DND-41 (cell line): Measurements from ENCODE around the gene AOPEP.

Experiments used
- ATAC-seq: fragments of 200-7000 bp; cut with Tn5 transposase; 3 replicates; pipeline ENCODE4 v1.9.1; 2021; ENCODE audit warnings: low read depth; ENCODE audit not compliant: insufficient read depth
- DNase-seq: peaks from one replicate; pipeline ENCODE4 v3.0.0-alpha.2; 2020
- H2AFZ ChIP-seq: 2 replicates; pipeline ENCODE4 v1.6.0; 2012; ENCODE audit warnings: low read depth, low read length
- H3K27ac ChIP-seq: 2 replicates; pipeline ENCODE4 v1.5.1; 2012; ENCODE audit warnings: low read length, inconsistent platforms
- H3K27me3 ChIP-seq: fragments of 200-600 bp; sonication (generic); 2 replicates; pipeline ENCODE4 v1.6.0; 2012; ENCODE audit warnings: low read length, mild to moderate bottlenecking, inconsistent platforms; ENCODE audit not compliant: insufficient read depth, poor library complexity
- H3K36me3 ChIP-seq: 2 replicates; pipeline ENCODE4 v1.5.1; 2012; ENCODE audit warnings: low read length, inconsistent platforms; ENCODE audit not compliant: insufficient read depth
- H3K4me1 ChIP-seq: 2 replicates; pipeline ENCODE4 v1.5.1; 2012; ENCODE audit warnings: mild to moderate bottlenecking, low read length; ENCODE audit not compliant: insufficient read depth
- H3K4me2 ChIP-seq: 2 replicates; pipeline ENCODE4 v1.6.0; 2012; ENCODE audit warnings: mild to moderate bottlenecking, moderate library complexity, low read length, inconsistent platforms; ENCODE audit not compliant: insufficient read depth
- H3K4me3 ChIP-seq, 2 experiments: fragments of 200-600 bp in 1 of 2; shearing (Covaris generic) in 1 of 2; 2 replicates each; pipeline ENCODE4 v1.5.1; 2012 to 2016; ENCODE audit warnings: inconsistent platforms in 2 of 2, low read length in 2 of 2, mild to moderate bottlenecking in 2 of 2, low read depth in 1 of 2, moderate library complexity in 1 of 2
- H3K79me2 ChIP-seq: 2 replicates; pipeline ENCODE4 v1.6.0; 2012; ENCODE audit warnings: low read length, inconsistent platforms; ENCODE audit not compliant: insufficient read depth
- H3K9ac ChIP-seq: 2 replicates; pipeline ENCODE4 v1.6.0; 2012; ENCODE audit warnings: low read depth, mild to moderate bottlenecking, inconsistent platforms, low read length, moderate library complexity
- H3K9me3 ChIP-seq: 2 replicates; pipeline ENCODE4 v1.5.1; 2012; ENCODE audit warnings: low read length, moderate library complexity, mild to moderate bottlenecking, inconsistent platforms; ENCODE audit not compliant: insufficient read depth, severe bottlenecking
- H4K20me1 ChIP-seq: 2 replicates; pipeline ENCODE4 v1.6.0; 2012; ENCODE audit warnings: low read length; ENCODE audit not compliant: insufficient read depth
- EZH2 ChIP-seq: IDR thresholded peaks from 3 replicates; pipeline ENCODE4 v1.6.1; 2012; ENCODE audit warnings: borderline replicate concordance, low read depth, mild to moderate bottlenecking, moderate library complexity, low read length, inconsistent platforms; ENCODE audit not compliant: severe bottlenecking
- TF ChIP-seq, protein P1 (sequence below): IDR thresholded peaks from 2 replicates; pipeline ENCODE4 v1.5.1; 2012; ENCODE audit warnings: borderline replicate concordance, low read length, moderate library complexity, mild to moderate bottlenecking; ENCODE audit not compliant: poor library complexity, severe bottlenecking; ENCODE audit errors: extremely low read depth

The AOPEP gene

DNA sequence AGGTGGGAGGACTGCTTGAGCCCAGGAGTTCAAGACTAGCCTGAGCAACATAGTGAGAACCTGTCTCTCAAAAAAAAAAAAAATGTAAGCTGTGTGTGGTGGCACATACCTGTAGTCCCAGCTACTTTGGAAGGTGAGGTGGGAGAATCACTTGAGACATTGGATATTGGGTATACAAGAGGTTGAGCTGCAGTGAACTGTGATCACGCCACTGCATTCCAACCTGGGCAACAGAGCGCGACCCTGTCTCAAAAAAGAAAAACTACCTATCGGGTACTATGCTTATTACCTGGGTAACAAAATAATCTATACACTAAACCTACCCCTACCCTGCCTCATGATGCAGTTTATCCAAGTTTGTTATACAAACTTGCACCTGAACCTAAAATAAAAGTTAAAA lies 64.9 kb downstream of the AOPEP start:
- Histone ChIP-seq H3K27ac (no peak overlapping the region), H3K9ac (no peak overlapping the region), H3K4me3 (no peak overlapping the region), H4K20me1 (no peaks in the 10 kb centered on the region), H3K4me1 (no peaks in the 10 kb centered on the region), H3K79me2 (no peaks in the 10 kb centered on the region), H3K36me3 (peaks cover 5% of the 10 kb centered on the region; the same call in 1 of the 2 replicates), H3K27me3 (no peaks in the 10 kb centered on the region), H3K9me3 (no peaks in the 10 kb centered on the region), H3K4me2 (no peak overlapping the region), H2AFZ (no peak overlapping the region)
- DNase-seq (no peak), ATAC-seq (no peak)
- TF ChIP-seq, protein P1, sequence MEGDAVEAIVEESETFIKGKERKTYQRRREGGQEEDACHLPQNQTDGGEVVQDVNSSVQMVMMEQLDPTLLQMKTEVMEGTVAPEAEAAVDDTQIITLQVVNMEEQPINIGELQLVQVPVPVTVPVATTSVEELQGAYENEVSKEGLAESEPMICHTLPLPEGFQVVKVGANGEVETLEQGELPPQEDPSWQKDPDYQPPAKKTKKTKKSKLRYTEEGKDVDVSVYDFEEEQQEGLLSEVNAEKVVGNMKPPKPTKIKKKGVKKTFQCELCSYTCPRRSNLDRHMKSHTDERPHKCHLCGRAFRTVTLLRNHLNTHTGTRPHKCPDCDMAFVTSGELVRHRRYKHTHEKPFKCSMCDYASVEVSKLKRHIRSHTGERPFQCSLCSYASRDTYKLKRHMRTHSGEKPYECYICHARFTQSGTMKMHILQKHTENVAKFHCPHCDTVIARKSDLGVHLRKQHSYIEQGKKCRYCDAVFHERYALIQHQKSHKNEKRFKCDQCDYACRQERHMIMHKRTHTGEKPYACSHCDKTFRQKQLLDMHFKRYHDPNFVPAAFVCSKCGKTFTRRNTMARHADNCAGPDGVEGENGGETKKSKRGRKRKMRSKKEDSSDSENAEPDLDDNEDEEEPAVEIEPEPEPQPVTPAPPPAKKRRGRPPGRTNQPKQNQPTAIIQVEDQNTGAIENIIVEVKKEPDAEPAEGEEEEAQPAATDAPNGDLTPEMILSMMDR = no peak
- TF ChIP-seq EZH2 = no peak

DNA sequence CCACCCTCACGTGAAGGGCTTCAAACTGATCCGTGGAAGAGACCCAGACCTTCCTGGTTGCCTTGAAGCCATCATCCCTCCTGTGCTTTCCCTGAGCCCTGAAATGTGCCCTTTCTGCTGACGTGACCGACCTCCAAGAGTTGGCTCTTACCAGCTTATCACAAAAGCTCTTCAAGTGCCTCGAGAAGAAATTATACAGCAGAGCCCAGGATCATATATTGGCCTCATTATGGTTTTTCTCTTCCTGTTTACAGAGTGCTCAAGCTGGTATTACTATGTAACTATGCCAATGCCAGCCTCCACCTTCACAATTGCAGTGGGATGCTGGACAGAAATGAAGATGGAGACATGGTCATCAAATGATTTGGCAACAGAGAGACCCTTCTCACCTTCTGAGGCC lies 66.0 kb downstream of the AOPEP start:
- Histone ChIP-seq H3K9ac (no peak overlapping the region), H3K27me3 (no peaks in the 10 kb centered on the region), H3K27ac (no peak overlapping the region), H3K36me3 (peaks cover 5% of the 10 kb centered on the region; the same call in 1 of the 2 replicates), H3K9me3 (no peaks in the 10 kb centered on the region), H3K4me3 (no peak overlapping the region), H4K20me1 (no peaks in the 10 kb centered on the region), H3K4me1 (no peaks in the 10 kb centered on the region), H3K79me2 (no peaks in the 10 kb centered on the region), H2AFZ (no peak overlapping the region), H3K4me2 (no peak overlapping the region)
- DNase-seq (no peak), ATAC-seq (no peak)
- TF ChIP-seq, protein P1 = no peak

DNA sequence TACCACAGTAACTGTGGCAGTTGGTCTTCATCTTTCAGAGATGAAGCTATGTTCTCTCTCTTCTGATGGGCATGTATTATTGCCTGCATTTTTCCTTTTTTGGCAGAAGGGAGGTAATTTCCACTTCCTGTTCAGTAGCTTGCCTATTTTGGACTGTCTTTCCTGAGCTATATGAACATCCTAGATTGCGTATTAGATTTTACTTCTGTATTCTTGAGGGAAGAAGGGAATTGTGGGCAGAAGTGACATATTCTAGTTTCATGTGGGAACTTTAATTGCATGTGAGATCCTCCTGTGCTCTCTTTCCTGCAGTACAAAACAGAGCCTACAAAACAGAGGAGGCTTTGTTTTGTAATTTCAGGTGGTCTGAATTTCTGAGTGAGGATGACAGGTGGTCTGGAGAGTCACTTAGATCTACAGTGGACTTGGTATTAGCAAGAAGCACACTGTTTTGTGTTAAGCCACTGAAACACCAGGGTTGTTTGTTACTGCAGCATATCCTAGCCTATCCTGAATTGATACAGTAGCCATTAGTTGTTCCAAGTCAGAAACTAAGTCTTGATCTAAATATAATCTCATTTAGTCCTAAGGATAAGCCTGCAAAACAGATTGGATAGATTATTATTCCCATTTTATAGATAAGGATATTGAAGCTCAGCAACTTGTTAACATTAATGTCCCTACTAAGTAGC lies 68.1 kb downstream of the AOPEP start:
- TF ChIP-seq, protein P1 = no peak
- TF ChIP-seq EZH2 = no peak
- no peaks in the 10 kb centered on the region for H4K20me1 ChIP-seq
- no peak overlapping the region for H3K4me2 ChIP-seq
- peaks cover 5% of the 10 kb centered on the region; the same call in 1 of the 2 replicates for H3K36me3 ChIP-seq
- H3K27me3 ChIP-seq = no peaks in the 10 kb centered on the region
- H3K79me2 ChIP-seq = no peaks in the 10 kb centered on the region
- no peak overlapping the region for H2AFZ ChIP-seq
- H3K9me3 ChIP-seq = no peaks in the 10 kb centered on the region
- ATAC-seq (no peak), DNase-seq (no peak)
- no peak overlapping the region for H3K27ac ChIP-seq
- H3K9ac ChIP-seq = no peak overlapping the region
- H3K4me1 ChIP-seq = no peaks in the 10 kb centered on the region
- H3K4me3 ChIP-seq = no peak overlapping the region

DNA sequence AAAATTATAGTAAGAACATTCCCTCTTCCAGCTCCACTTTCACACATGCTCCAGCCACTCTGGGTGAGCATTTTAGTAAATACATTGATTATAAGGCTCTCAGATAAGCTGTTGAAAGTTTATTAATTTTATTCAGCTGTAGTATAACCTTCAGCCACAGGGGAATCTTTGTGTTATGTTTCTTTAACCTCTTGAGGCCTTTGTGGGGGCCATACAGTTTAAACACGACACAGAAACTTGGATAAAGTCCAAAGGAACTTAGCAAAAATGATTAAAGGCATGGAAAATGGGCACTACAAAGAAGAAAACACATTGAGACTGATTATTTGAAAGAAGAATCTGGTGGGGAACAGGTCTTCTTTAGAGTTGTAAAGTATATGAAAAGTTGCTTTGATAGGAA lies 70.2 kb downstream of the AOPEP start:
- no peak for TF ChIP-seq EZH2
- TF ChIP-seq, protein P1 = no peak
- Histone ChIP-seq H3K4me1 (no peaks in the 10 kb centered on the region), H3K27me3 (no peaks in the 10 kb centered on the region), H3K36me3 (peaks cover 17% of the 10 kb centered on the region), H2AFZ (no peak overlapping the region), H3K4me3 (no peak overlapping the region), H3K9me3 (no peaks in the 10 kb centered on the region), H3K79me2 (no peaks in the 10 kb centered on the region), H3K27ac (no peak overlapping the region), H3K4me2 (no peak overlapping the region), H4K20me1 (no peaks in the 10 kb centered on the region), H3K9ac (no peak overlapping the region)
- DNase-seq = no peak
- no peak for ATAC-seq
